Smooth muscle cell (in vitro differentiated cells): ENCODE data around the gene ACBD6. TPM values are rescaled to one million over a fixed set of nuclear protein-coding genes. Genes with fewer than 3 reads are reported as not detected.

ENCODE experiments used
- DNase-seq: peaks from one replicate; lab custom pipeline; 2025; ENCODE audit not compliant: unreplicated experiment; lab: John Stamatoyannopoulos, UW
- H2AFZ ChIP-seq: fragments of 200-600 bp; sonication (generic); 2 replicates; pipeline ENCODE4 v1.6.0; 2016; ENCODE audit warnings: antibody characterized with exemption, low read depth, mild to moderate bottlenecking
- H3F3A ChIP-seq: fragments of 200-600 bp; sonication (generic); 2 replicates; pipeline ENCODE4 v1.6.0; 2017; ENCODE audit warnings: antibody characterized with exemption, low read depth
- H3K27ac ChIP-seq: fragments of 200-600 bp; sonication (generic); 2 replicates; pipeline ENCODE4 v1.5.1; 2016; ENCODE audit warnings: low read depth, mild to moderate bottlenecking
- H3K27me3 ChIP-seq: fragments of 200-600 bp; sonication (generic); 2 replicates; pipeline ENCODE4 v1.6.1; 2016; ENCODE audit warnings: low read depth, mild to moderate bottlenecking
- H3K36me3 ChIP-seq: fragments of 200-600 bp; sonication (generic); 2 replicates; pipeline ENCODE4 v1.5.1; 2016; ENCODE audit warnings: low read depth
- H3K4me1 ChIP-seq: fragments of 200-600 bp; sonication (generic); 2 replicates; pipeline ENCODE4 v1.5.1; 2016; ENCODE audit warnings: low read depth
- H3K4me2 ChIP-seq: fragments of 200-600 bp; sonication (generic); 2 replicates; pipeline ENCODE4 v1.6.0; 2016; ENCODE audit warnings: mild to moderate bottlenecking
- H3K4me3 ChIP-seq: fragments of 200-600 bp; sonication (generic); 2 replicates; pipeline ENCODE4 v1.5.1; 2016; ENCODE audit warnings: mild to moderate bottlenecking
- H3K79me2 ChIP-seq: fragments of 200-600 bp; sonication (generic); 2 replicates; pipeline ENCODE4 v1.6.0; 2016; ENCODE audit warnings: low read depth, mild to moderate bottlenecking
- H3K9ac ChIP-seq: fragments of 200-600 bp; sonication (generic); 2 replicates; pipeline ENCODE4 v1.6.0; 2016; ENCODE audit warnings: low read depth
- H3K9me3 ChIP-seq: fragments of 200-600 bp; sonication (generic); replicated peaks from 2 replicates; pipeline ENCODE4 v1.5.1; 2016; ENCODE audit warnings: low read depth
- H4K20me1 ChIP-seq: fragments of 200-600 bp; sonication (generic); 2 replicates; pipeline ENCODE4 v1.6.0; 2016; ENCODE audit warnings: low read depth
- WGBS: methylation state at CpG from one replicate; pipeline ENCODE4 v1.1.7; 2016; ENCODE audit warnings: low lambda C conversion rate; 5-methylcytosine and 5-hydroxymethylcytosine counted together
- polyA plus RNA-seq: library from polyadenylated mRNA; unstranded; fragments of >200 nt; fragmentation: Nextera tagmentation; extraction: Ambion mirVana; gene quantifications from 2 replicates; pipeline ENCODE4 v1.2.1, GENCODE V29; 2016
- total RNA-seq: library from RNA; depleted of rRNA; stranded (reverse); fragments of >200 nt; gene quantifications from 2 replicates; pipeline ENCODE4 v1.2.3, GENCODE V29; 2014
- TF ChIP-seq, protein P1 (sequence below): fragments of 200-600 bp; sonication (generic); IDR thresholded peaks from 2 replicates; pipeline ENCODE4 v1.5.1; 2017; ENCODE audit warnings: borderline replicate concordance, mild to moderate bottlenecking, antibody characterized with exemption; ENCODE audit not compliant: insufficient read depth, poor library complexity, severe bottlenecking

Gene ACBD6
- total and polyA plus RNA-seq, 2 experiments from 2014 or later = 44.1 to 48.7 TPM

GRCh38 chr1:180312926-180313325 lies 189.5 kb downstream of the ACBD6 start:
- Histone ChIP-seq H3K9ac (no peak overlapping the region), H3K36me3 (peaks cover 4% of the 10 kb centered on the region), H3K4me2 (no peak overlapping the region), H3K27me3 (no peaks in the 10 kb centered on the region), H3K4me3 (no peak overlapping the region), H3K27ac (no peak overlapping the region), H3F3A (no peaks in the 10 kb centered on the region), H4K20me1 (peaks cover 15% of the 10 kb centered on the region), H3K4me1 (no peaks in the 10 kb centered on the region), H3K79me2 (no peaks in the 10 kb centered on the region), H2AFZ (no peak overlapping the region), H3K9me3 (no peaks in the 10 kb centered on the region)
- WGBS = 90% methylated on average over 2 of the region's 2 CpGs
- TF ChIP-seq, protein P1, sequence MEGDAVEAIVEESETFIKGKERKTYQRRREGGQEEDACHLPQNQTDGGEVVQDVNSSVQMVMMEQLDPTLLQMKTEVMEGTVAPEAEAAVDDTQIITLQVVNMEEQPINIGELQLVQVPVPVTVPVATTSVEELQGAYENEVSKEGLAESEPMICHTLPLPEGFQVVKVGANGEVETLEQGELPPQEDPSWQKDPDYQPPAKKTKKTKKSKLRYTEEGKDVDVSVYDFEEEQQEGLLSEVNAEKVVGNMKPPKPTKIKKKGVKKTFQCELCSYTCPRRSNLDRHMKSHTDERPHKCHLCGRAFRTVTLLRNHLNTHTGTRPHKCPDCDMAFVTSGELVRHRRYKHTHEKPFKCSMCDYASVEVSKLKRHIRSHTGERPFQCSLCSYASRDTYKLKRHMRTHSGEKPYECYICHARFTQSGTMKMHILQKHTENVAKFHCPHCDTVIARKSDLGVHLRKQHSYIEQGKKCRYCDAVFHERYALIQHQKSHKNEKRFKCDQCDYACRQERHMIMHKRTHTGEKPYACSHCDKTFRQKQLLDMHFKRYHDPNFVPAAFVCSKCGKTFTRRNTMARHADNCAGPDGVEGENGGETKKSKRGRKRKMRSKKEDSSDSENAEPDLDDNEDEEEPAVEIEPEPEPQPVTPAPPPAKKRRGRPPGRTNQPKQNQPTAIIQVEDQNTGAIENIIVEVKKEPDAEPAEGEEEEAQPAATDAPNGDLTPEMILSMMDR = no peak
- no peak for DNase-seq

- 71% methylated on average over 4 of the region's 4 CpGs for whole genome bisulfite sequencing
- no peaks in the 10 kb centered on the region for H3K4me1 ChIP-seq
- no peaks in the 10 kb centered on the region for H3F3A ChIP-seq
- peaks cover 4% of the 10 kb centered on the region for H3K36me3 ChIP-seq
- TF ChIP-seq, protein P1 = no peak
- no peak overlapping the region for H3K27ac ChIP-seq
- H3K9ac ChIP-seq = no peak overlapping the region
- DNase-seq = no peak
- H3K4me2 ChIP-seq = no peak overlapping the region
- no peaks in the 10 kb centered on the region for H3K9me3 ChIP-seq
- H4K20me1 ChIP-seq = peaks cover 15% of the 10 kb centered on the region
- no peak overlapping the region for H3K4me3 ChIP-seq
- H2AFZ ChIP-seq = no peak overlapping the region
- H3K27me3 ChIP-seq = no peaks in the 10 kb centered on the region
- no peaks in the 10 kb centered on the region for H3K79me2 ChIP-seq
These were observed 191.2 kb downstream of the ACBD6 start for GRCh38 chr1:180311011-180311730.

DNA sequence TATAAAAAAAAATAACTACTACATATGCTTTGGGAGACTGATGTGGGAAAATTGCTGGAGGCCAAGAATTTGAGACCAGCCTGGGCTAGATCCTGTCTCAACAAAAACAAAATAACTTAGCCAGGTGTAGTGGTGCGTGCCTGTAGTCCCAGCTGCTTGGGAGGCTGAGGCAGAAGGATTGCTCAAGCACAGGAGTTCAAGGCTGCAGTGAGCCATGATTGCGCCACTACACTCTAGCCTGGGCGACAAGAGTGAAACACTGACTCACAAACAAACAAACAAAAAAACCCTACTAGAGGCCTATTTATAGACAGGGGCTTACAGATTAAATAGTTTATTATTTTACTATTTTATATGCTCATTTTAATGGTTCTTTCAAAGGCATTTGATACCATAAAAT lies 192.3 kb downstream of the ACBD6 start:
- Histone ChIP-seq H3K27me3 (no peaks in the 10 kb centered on the region), H3K9ac (no peak overlapping the region), H4K20me1 (peaks cover 9% of the 10 kb centered on the region), H3K4me3 (no peak overlapping the region), H3K36me3 (peaks cover 4% of the 10 kb centered on the region), H2AFZ (no peak overlapping the region), H3K4me2 (no peak overlapping the region), H3K27ac (peak overlapping the region; percentile 57), H3K79me2 (no peaks in the 10 kb centered on the region), H3K9me3 (no peaks in the 10 kb centered on the region), H3F3A (no peaks in the 10 kb centered on the region), H3K4me1 (no peaks in the 10 kb centered on the region)
- no peak for DNase-seq
- TF ChIP-seq, protein P1 = no peak
- WGBS = 65% methylated on average over 3 of the region's 3 CpGs

DNA sequence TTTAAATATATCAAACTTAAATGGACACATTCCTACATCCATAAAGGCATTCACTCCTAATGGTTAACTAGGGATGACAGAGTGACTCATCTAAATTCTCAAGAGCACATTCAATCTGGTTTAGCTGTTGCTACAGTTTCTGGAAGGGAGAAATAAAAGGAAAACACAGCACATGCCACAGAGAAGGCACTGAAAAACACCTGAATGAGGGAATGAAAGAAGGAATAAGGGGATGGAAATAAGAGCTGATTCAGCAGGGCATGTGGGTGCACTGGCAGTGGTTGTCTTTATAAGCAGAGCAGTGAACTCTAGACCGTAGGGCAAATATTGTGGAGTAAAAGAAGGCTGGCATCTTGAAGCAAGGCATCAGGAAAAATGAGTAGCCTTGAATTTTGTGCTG lies 193.0 kb downstream of the ACBD6 start:
- Histone ChIP-seq H3F3A (no peaks in the 10 kb centered on the region), H3K9ac (peak overlapping the region; percentile 41), H3K4me2 (no peak overlapping the region), H3K79me2 (no peaks in the 10 kb centered on the region), H3K4me1 (no peaks in the 10 kb centered on the region), H2AFZ (no peak overlapping the region), H3K9me3 (no peaks in the 10 kb centered on the region), H3K4me3 (no peak overlapping the region), H4K20me1 (peaks cover 9% of the 10 kb centered on the region), H3K36me3 (peaks cover 4% of the 10 kb centered on the region), H3K27ac (peak overlapping the region; percentile 57), H3K27me3 (no peaks in the 10 kb centered on the region)
- TF ChIP-seq, protein P1 = no peak
- no peak for DNase-seq
- WGBS = 91% methylated on average over 1 of the region's 1 CpG
